GM12801 (cell line): ENCODE data around the gene SEC24D.

Experiments used
- TF ChIP-seq, protein P1 (sequence below): IDR thresholded peaks from one replicate; pipeline ENCODE4 v1.5.1; 2011; ENCODE audit warnings: control low read depth; ENCODE audit not compliant: insufficient read length; ENCODE audit errors: extremely low read depth

The SEC24D gene

DNA sequence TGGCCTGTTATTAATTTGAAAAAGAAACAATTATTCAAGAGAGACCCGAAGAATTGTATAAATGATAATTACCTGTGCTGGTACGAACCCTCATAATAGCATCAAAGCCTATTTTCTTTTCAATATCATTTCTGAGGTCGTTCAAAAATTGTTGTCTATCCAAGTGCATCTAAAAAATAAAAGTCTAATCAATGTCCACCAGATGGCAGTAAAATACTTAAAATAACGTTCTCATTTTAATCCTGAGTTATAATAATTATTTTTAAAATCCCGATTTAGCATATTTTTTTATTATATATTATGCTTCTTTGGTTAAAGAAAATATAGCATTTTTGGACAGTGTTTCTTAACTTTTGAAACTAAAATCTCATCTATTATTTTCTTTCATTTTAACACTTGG is 95.1 kb downstream of the SEC24D start:
- TF ChIP-seq, protein P1, sequence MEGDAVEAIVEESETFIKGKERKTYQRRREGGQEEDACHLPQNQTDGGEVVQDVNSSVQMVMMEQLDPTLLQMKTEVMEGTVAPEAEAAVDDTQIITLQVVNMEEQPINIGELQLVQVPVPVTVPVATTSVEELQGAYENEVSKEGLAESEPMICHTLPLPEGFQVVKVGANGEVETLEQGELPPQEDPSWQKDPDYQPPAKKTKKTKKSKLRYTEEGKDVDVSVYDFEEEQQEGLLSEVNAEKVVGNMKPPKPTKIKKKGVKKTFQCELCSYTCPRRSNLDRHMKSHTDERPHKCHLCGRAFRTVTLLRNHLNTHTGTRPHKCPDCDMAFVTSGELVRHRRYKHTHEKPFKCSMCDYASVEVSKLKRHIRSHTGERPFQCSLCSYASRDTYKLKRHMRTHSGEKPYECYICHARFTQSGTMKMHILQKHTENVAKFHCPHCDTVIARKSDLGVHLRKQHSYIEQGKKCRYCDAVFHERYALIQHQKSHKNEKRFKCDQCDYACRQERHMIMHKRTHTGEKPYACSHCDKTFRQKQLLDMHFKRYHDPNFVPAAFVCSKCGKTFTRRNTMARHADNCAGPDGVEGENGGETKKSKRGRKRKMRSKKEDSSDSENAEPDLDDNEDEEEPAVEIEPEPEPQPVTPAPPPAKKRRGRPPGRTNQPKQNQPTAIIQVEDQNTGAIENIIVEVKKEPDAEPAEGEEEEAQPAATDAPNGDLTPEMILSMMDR: no peak

DNA sequence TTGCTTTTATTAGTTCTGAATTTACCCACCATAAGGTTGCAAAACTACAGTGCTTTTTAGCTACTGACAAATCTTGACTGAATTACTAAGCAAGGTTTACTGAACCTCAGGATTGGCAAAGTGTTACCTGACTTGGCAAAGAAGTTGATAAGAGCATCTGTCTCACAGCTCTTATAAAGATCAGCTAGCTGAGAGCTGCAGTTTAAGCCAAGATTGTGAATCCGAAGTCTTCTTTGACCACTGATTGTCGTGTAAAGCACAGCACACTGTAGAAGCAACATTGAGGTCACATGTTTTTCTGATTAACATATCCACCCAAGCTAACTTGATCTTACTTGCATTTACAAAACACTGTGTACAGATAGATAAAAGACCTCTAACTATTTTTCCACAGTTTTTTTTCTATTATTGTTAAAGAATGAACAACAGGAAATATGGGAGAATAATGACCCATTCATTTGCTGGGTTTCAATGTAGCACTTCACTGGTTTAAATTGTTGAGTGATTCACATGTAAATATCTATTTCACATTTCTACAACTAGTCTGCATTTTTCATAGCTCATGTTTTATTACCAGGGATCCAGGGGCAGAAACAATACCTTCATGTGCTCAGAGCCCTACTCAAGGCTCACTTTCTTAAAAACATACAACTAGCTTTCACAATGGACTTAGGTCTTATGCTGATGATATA is 96.8 kb downstream of the SEC24D start:
- TF ChIP-seq, protein P1: no peak

DNA sequence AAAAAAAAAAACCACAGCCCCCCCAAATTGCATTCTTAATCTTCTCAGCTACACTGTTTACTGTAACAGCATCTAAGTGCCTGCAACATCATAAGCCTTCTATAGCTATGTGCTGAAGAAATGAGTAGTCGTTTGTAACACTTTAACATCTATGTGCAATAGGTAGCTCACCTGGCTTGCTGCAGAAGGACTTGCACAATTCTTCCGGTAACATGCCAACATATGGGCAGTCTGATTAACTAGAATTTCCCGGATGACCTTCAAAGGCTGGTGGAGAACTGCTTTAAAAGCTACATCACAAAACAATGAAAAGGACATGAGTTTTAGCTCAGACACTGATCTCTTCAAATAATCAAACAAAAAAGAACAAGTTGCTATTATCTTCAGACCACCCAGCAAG is 97.8 kb downstream of the SEC24D start:
- TF ChIP-seq, protein P1: no peak

DNA sequence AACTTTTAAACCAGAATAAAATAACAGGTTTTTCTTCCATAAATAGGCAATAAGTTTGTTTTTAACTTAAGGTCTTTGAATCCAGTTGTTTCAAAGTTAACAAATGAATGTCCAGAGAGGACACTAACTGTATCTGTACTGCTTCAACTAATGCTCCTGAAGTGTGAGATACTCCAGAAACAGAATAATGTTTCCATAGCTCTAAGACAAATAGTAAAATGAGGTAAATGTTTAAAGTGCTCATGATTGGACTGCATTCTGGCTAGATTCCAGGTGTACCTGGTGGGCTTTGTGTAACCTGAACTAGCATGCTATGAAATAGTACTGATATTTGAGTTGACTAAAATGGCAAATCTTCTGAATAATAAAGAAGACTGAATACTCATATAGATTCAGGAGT is 99.0 kb downstream of the SEC24D start:
- TF ChIP-seq, protein P1: no peak

DNA sequence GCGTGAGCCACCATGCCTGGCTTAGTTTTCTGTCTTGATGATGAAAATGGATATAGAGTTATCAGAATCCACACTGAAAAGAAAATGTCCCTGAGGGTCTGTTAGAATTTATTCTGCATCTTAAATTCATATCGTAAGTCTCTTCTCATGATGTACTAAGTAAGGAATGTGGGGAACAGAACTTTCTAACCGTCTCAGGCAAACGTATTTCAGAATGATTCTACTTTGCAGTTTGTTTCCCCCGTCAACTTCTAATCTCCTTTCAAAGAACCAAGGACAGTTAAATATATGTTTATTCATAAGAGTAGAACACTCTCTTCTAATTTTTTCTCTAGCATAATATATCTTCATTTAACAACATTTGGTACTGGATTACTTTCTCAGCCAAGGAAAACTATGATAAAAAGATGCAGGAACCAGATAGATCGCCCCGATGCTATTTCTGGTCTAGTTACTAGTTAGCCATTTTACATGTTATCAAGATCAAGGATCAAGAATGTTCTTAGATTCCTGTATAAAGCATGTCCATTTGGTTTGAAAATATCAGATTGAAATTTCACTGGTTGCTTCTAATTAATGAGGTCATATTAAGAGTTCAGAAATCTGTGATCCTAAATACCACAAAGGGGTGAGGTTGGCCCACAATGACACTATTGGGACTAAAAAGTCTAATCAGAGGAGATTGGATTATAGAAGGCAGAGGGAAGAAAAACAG is 101.3 kb downstream of the SEC24D start:
- TF ChIP-seq, protein P1: no peak

DNA sequence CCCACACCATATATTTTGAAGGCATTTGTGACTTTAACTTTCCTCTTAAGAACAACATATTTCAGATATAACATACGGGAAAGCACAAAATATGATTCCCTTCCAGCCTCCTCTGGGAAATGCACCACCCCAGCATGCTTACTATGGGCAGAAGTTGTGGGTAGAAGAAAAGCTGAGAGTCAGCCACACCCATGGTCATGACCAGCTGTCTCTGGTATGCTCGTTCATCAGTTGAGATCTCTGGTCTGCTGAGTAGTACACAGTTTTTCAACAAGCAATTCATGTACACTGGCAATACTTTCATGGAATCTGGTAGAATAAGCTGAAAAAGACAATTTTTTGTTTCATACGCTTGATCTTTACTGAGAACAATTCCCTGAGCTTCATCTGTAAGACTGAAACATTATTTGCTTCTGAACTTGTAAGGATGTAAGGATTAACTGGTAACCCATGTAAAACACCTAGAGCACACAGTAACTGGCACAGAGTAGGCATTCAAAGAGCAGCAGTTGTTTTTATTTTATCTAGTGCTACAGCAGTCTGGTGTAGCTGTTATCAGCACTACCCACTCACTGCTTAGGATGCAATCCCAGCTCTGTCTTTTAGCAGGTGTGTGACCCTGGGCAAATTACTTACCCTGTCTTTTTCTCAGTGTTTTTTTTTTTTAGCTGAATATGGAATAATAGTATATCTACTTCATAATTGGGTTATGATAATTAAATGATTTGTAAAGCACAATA is 103.2 kb downstream of the SEC24D start:
- TF ChIP-seq, protein P1: no peak

DNA sequence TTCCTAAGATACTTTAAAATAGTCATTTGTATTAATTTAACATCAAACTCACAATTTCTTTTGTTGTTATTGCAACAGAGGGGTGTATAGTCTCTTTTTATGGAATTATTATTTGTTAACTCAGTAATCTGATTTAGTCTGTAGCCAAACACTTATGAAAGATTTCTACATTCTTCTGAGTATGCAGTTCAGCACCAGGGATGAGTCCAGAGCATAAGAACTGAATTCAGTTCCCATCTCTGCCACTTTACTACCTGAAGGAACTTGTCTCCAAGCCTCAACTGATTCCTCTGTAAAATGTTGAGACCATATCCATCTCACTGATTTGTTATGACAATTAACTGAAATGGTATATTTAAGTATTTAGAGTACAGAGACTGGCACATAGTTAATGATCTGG is 105.2 kb downstream of the SEC24D start:
- TF ChIP-seq, protein P1: no peak
